H9 (cell line): Measurements from ENCODE around the gene IGFBP1. TPM values are rescaled to one million over a fixed set of nuclear protein-coding genes. Genes with fewer than 3 reads are reported as not detected.

Experiments used
- DNase-seq: peaks from one replicate; pipeline ENCODE4 v3.0.0-alpha.2; 2017
- H2AFZ ChIP-seq: one replicate; pipeline ENCODE4 v1.6.1; 2013; ENCODE audit warnings: mild to moderate bottlenecking, low read length, control low read depth, moderate library complexity
- H2AK5ac ChIP-seq: 2 replicates; pipeline ENCODE4 v1.6.1; 2013; ENCODE audit warnings: low read length, control low read depth, mixed read lengths; ENCODE audit not compliant: insufficient read length
- H2BK120ac ChIP-seq: one replicate; pipeline ENCODE4 v1.6.1; 2013; ENCODE audit warnings: low read depth, mild to moderate bottlenecking, low read length, control low read depth, inconsistent platforms; ENCODE audit not compliant: poor library complexity, severe bottlenecking
- H2BK12ac ChIP-seq: 2 replicates; pipeline ENCODE4 v1.6.1; 2013; ENCODE audit warnings: low read length, control low read depth, mixed read lengths, low read depth; ENCODE audit not compliant: insufficient read length
- H2BK15ac ChIP-seq: 2 replicates; pipeline ENCODE4 v1.6.1; 2013; ENCODE audit warnings: low read depth, low read length, control low read depth
- H2BK20ac ChIP-seq: one replicate; pipeline ENCODE4 v1.6.1; 2013; ENCODE audit warnings: low read depth, mild to moderate bottlenecking, low read length, control low read depth, inconsistent platforms; ENCODE audit not compliant: poor library complexity, severe bottlenecking
- H2BK5ac ChIP-seq: 2 replicates; pipeline ENCODE4 v1.6.1; 2013; ENCODE audit warnings: low read length, control low read depth, mixed read lengths; ENCODE audit not compliant: insufficient read length
- H3K14ac ChIP-seq: 2 replicates; pipeline ENCODE4 v1.6.1; 2013; ENCODE audit warnings: low read length, control low read depth; ENCODE audit not compliant: insufficient read depth
- H3K18ac ChIP-seq: 2 replicates; pipeline ENCODE4 v1.6.1; 2013; ENCODE audit warnings: low read depth, mild to moderate bottlenecking, mixed read lengths, low read length, control low read depth; ENCODE audit not compliant: insufficient read length
- H3K23ac ChIP-seq: 2 replicates; pipeline ENCODE4 v1.6.1; 2013; ENCODE audit warnings: low read length, control low read depth, mixed read lengths, low read depth; ENCODE audit not compliant: insufficient read length
- H3K23me2 ChIP-seq: 2 replicates; pipeline ENCODE4 v1.6.1; 2013; ENCODE audit warnings: low read depth, mild to moderate bottlenecking, mixed read lengths, low read length, control low read depth; ENCODE audit not compliant: insufficient read length, poor library complexity, severe bottlenecking
- H3K27ac ChIP-seq: 2 replicates; pipeline ENCODE4 v1.5.1; 2013; ENCODE audit warnings: low read length, control low read depth, mixed read lengths, low read depth; ENCODE audit not compliant: insufficient read length
- H3K27me3 ChIP-seq: 2 replicates; pipeline ENCODE4 v1.6.1; 2013; ENCODE audit warnings: low read length, control low read depth, inconsistent platforms; ENCODE audit not compliant: insufficient read depth
- H3K4ac ChIP-seq: 2 replicates; pipeline ENCODE4 v1.6.1; 2013; ENCODE audit warnings: low read depth, mild to moderate bottlenecking, control low read depth, inconsistent platforms, low read length, moderate library complexity
- H3K4me1 ChIP-seq: 2 replicates; pipeline ENCODE4 v1.6.1; 2013; ENCODE audit warnings: low read length, control low read depth, inconsistent platforms; ENCODE audit not compliant: insufficient read depth
- H3K4me2 ChIP-seq: 2 replicates; pipeline ENCODE4 v1.6.1; 2013; ENCODE audit warnings: low read length, control low read depth, mixed read lengths; ENCODE audit not compliant: insufficient read length, insufficient read depth
- H3K56ac ChIP-seq: 2 replicates; pipeline ENCODE4 v1.6.1; 2013; ENCODE audit warnings: low read depth, mild to moderate bottlenecking, mixed read lengths, low read length, control low read depth; ENCODE audit not compliant: insufficient read length
- H3K79me1 ChIP-seq: 2 replicates; pipeline ENCODE4 v1.6.1; 2013; ENCODE audit warnings: low read depth, mild to moderate bottlenecking, moderate library complexity, low read length, control low read depth, inconsistent platforms; ENCODE audit not compliant: insufficient read depth, poor library complexity, severe bottlenecking
- H3K79me2 ChIP-seq: 2 replicates; pipeline ENCODE4 v1.6.1; 2013; ENCODE audit warnings: low read length, control low read depth, inconsistent platforms; ENCODE audit not compliant: insufficient read depth
- H3K9ac ChIP-seq: 2 replicates; pipeline ENCODE4 v1.6.1; 2013; ENCODE audit warnings: low read length, control low read depth, mixed read lengths; ENCODE audit not compliant: insufficient read length; ENCODE audit errors: extremely low read depth
- H3K9me3 ChIP-seq: one replicate; pipeline ENCODE4 v1.6.1; 2013; ENCODE audit warnings: low read depth, low read length, inconsistent platforms; ENCODE audit not compliant: control insufficient read depth
- H3T11ph ChIP-seq: one replicate; pipeline ENCODE4 v1.6.1; 2013; ENCODE audit warnings: mild to moderate bottlenecking, low read length, control low read depth, inconsistent platforms
- H4K20me1 ChIP-seq: one replicate; pipeline ENCODE4 v1.6.1; 2013; ENCODE audit not compliant: control insufficient read depth, insufficient read length, insufficient read depth
- H4K5ac ChIP-seq: 2 replicates; pipeline ENCODE4 v1.6.1; 2013; ENCODE audit warnings: low read depth, mild to moderate bottlenecking, mixed read lengths, low read length, control low read depth; ENCODE audit not compliant: insufficient read length
- H4K8ac ChIP-seq: replicated peaks from 2 replicates; pipeline ENCODE4 v1.6.1; 2013; ENCODE audit warnings: low read length, control low read depth, mixed read lengths, low read depth; ENCODE audit not compliant: insufficient read length
- H4K91ac ChIP-seq: 2 replicates; pipeline ENCODE4 v1.6.1; 2013; ENCODE audit warnings: low read depth, mild to moderate bottlenecking, moderate library complexity, mixed read lengths, low read length, control low read depth; ENCODE audit not compliant: insufficient read length
- H3K27ac Mint-ChIP-seq, 3 experiments: 2 replicates in 2 of 3; 3 replicates in 1 of 3; pipeline ENCODE4 v1.8.0; 2020 to 2021; ENCODE audit warnings: mixed read lengths in 3 of 3, mild to moderate bottlenecking in 1 of 3, moderate library complexity in 1 of 3
- H3K27me3 Mint-ChIP-seq: 2 replicates; pipeline ENCODE4 v1.8.0; 2021; ENCODE audit warnings: low read depth, mild to moderate bottlenecking, moderate library complexity, mixed read lengths
- H3K36me3 Mint-ChIP-seq, 3 experiments: 2 replicates in 2 of 3; 3 replicates in 1 of 3; pipeline ENCODE4 v1.8.0; 2020 to 2021; ENCODE audit warnings: low read depth in 3 of 3, mixed read lengths in 3 of 3; ENCODE audit not compliant: insufficient read depth in 1 of 3
- H3K4me1 Mint-ChIP-seq, 2 experiments: 2 replicates each; pipeline ENCODE4 v1.8.0; 2020; ENCODE audit warnings: mixed read lengths in 2 of 2
- H3K4me3 Mint-ChIP-seq, 2 experiments: 2 replicates in 1 of 2; 3 replicates in 1 of 2; pipeline ENCODE4 v1.8.0; 2020 to 2021; ENCODE audit warnings: mild to moderate bottlenecking in 2 of 2, mixed read lengths in 2 of 2, moderate library complexity in 1 of 2
- H3K9me3 Mint-ChIP-seq, 2 experiments: 2 replicates in 1 of 2; 3 replicates in 1 of 2; pipeline ENCODE4 v1.8.0; 2020; ENCODE audit warnings: mild to moderate bottlenecking in 2 of 2, mixed read lengths in 2 of 2, moderate library complexity in 1 of 2
- WGBS: extraction: QIAGEN DNeasy Blood & Tissue Kit; methylation state at CpG from one replicate; pipeline ENCODE4 v1.1.7; 2013; ENCODE audit warnings: missing lambda C conversion rate, low lambda C conversion rate, mixed read lengths; ENCODE audit not compliant: insufficient read length; ENCODE audit errors: extremely low coverage; 5-methylcytosine and 5-hydroxymethylcytosine counted together
- total RNA-seq: library from RNA; stranded (reverse); gene quantifications from 2 replicates; pipeline ENCODE4 v1.2.1, GENCODE V29; 2021
- TF ChIP-seq, protein P1 (sequence below): fragments of 200-600 bp; sonication (generic); conservative IDR thresholded peaks from 3 replicates; pipeline ENCODE4 v1.8.0; 2021; ENCODE audit warnings: antibody characterized with exemption, mild to moderate bottlenecking

IGFBP1 gene
- total RNA-seq, 1 experiment from 2014 or later, result not detected

DNA sequence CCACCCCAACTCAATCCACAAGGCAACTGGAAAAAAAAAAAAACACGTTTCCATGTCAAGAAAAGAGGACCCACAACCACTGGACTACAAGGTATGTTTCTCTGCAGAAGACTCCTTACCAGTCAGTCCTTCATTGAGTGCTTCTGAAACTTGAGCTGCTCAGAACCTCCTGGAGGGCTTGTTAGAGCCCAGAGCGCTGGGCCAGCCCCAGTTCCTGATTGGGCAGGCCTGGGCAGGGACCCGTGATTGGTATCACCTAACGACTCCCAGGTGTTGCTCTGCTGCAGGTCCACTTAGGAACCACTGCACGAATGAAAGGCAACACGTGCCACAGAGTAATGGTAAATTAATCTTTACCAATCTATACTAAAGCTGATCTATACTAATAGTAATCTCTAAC lies 14.9 kb upstream of the IGFBP1 start:
- H3K4me1 Mint-ChIP-seq, result no peaks in the 10 kb centered on the region
- Histone ChIP-seq H3K4me2 (no peak overlapping the region), H3K79me2 (no peaks in the 10 kb centered on the region), H2AK5ac (no peak overlapping the region), H2AFZ (no peak overlapping the region), H4K8ac (no peak overlapping the region), H2BK15ac (no peak overlapping the region), H3K27ac (no peak overlapping the region), H3K79me1 (no peaks in the 10 kb centered on the region), H3K4ac (no peak overlapping the region), H4K20me1 (no peaks in the 10 kb centered on the region), H2BK5ac (no peak overlapping the region), H3K4me1 (no peaks in the 10 kb centered on the region), H4K91ac (no peak overlapping the region), H3K18ac (no peak overlapping the region), H3K23ac (no peak overlapping the region), H3K9me3 (peaks cover 13% of the 10 kb centered on the region), H3K27me3 (no peaks in the 10 kb centered on the region), H3T11ph (no peak overlapping the region), H2BK20ac (no peak overlapping the region), H2BK12ac (no peak overlapping the region), H4K5ac (no peak overlapping the region), H3K14ac (no peak overlapping the region), H3K9ac (no peak overlapping the region), H3K23me2 (no peaks in the 10 kb centered on the region), H3K56ac (no peak overlapping the region), H2BK120ac (no peak overlapping the region)
- no peak overlapping the region for H3K4me3 Mint-ChIP-seq
- WGBS, result no CpG with 5 or more reads among the region's 6 CpGs
- peaks cover 4% of the 10 kb centered on the region for H3K27me3 Mint-ChIP-seq
- TF ChIP-seq, protein P1, sequence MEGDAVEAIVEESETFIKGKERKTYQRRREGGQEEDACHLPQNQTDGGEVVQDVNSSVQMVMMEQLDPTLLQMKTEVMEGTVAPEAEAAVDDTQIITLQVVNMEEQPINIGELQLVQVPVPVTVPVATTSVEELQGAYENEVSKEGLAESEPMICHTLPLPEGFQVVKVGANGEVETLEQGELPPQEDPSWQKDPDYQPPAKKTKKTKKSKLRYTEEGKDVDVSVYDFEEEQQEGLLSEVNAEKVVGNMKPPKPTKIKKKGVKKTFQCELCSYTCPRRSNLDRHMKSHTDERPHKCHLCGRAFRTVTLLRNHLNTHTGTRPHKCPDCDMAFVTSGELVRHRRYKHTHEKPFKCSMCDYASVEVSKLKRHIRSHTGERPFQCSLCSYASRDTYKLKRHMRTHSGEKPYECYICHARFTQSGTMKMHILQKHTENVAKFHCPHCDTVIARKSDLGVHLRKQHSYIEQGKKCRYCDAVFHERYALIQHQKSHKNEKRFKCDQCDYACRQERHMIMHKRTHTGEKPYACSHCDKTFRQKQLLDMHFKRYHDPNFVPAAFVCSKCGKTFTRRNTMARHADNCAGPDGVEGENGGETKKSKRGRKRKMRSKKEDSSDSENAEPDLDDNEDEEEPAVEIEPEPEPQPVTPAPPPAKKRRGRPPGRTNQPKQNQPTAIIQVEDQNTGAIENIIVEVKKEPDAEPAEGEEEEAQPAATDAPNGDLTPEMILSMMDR, result no peak
- peaks cover 15 to 23% of the 10 kb centered on the region in 2 experiments for H3K9me3 Mint-ChIP-seq
- H3K27ac Mint-ChIP-seq, result no peak overlapping the region
- DNase-seq, result peak; percentile 28
- peaks cover 3 to 14% (median 7%) of the 10 kb centered on the region in 3 experiments; a peak in 6 of 7 replicates for H3K36me3 Mint-ChIP-seq
